HEK293T (cell line): ENCODE measurements around the gene KCNE1.

Experiments used
- CTCF ChIA-PET: fragments of 350-600 bp; formaldehyde crosslinking; extraction: SDS; loops from one replicate; lab custom pipeline; 2021; ENCODE audit warnings: antibody characterized with exemption, inconsistent platforms; lab: Yijun Ruan, JAX
- POLR2A ChIA-PET: fragments of 350-600 bp; formaldehyde crosslinking; extraction: SDS; loops from one replicate; lab custom pipeline; 2020; ENCODE audit warnings: antibody characterized with exemption, inconsistent platforms; lab: Yijun Ruan, JAX
- DNase-seq: peaks from one replicate; pipeline ENCODE4 v3.0.0; 2012; ENCODE audit warnings: mixed read lengths; ENCODE audit errors: extremely low spot score
- ARNT ChIP-seq: fragments of 450-650 bp; IDR thresholded peaks from 2 replicates; pipeline ENCODE4 v1.6.1; 2017; ENCODE audit warnings: mild to moderate bottlenecking
- BHLHE40 ChIP-seq: fragments of 450-650 bp; IDR thresholded peaks from 2 replicates; pipeline ENCODE4 v1.6.1; 2016; ENCODE audit warnings: mild to moderate bottlenecking, moderate library complexity, borderline replicate concordance
- CTBP1 ChIP-seq: fragments of 450-650 bp; IDR thresholded peaks from 2 replicates; pipeline ENCODE4 v1.6.1; 2016; ENCODE audit warnings: borderline replicate concordance
- ELF4 ChIP-seq: fragments of 450-650 bp; IDR thresholded peaks from 2 replicates; pipeline ENCODE4 v1.6.1; 2017; ENCODE audit warnings: antibody characterized with exemption
- FOXA1 ChIP-seq: fragments of 450-650 bp; IDR thresholded peaks from 2 replicates; pipeline ENCODE4 v1.6.1; 2016; ENCODE audit warnings: mild to moderate bottlenecking
- FOXK2 ChIP-seq: fragments of 450-650 bp; IDR thresholded peaks from 2 replicates; pipeline ENCODE4 v1.6.1; 2016; ENCODE audit warnings: mild to moderate bottlenecking
- FOXM1 ChIP-seq: fragments of 450-650 bp; IDR thresholded peaks from 2 replicates; pipeline ENCODE4 v1.6.1; 2017; ENCODE audit warnings: mild to moderate bottlenecking, borderline replicate concordance
- HDGF ChIP-seq: fragments of 450-650 bp; IDR thresholded peaks from 2 replicates; pipeline ENCODE4 v1.6.1; 2017; ENCODE audit warnings: antibody characterized with exemption, borderline replicate concordance
- L3MBTL2 ChIP-seq: fragments of 450-650 bp; conservative IDR thresholded peaks from 2 replicates; pipeline ENCODE4 v1.6.1; 2016; ENCODE audit warnings: mild to moderate bottlenecking
- LEF1 ChIP-seq: fragments of 450-650 bp; IDR thresholded peaks from 2 replicates; pipeline ENCODE4 v1.6.1; 2017; ENCODE audit warnings: mild to moderate bottlenecking, borderline replicate concordance
- NFRKB ChIP-seq: fragments of 450-650 bp; IDR thresholded peaks from 2 replicates; pipeline ENCODE4 v1.6.1; 2016; ENCODE audit warnings: mild to moderate bottlenecking, moderate library complexity
- PKNOX1 ChIP-seq: fragments of 450-650 bp; IDR thresholded peaks from 2 replicates; pipeline ENCODE4 v1.6.1; 2016
- SP1 ChIP-seq: fragments of 450-650 bp; IDR thresholded peaks from 2 replicates; pipeline ENCODE4 v1.6.1; 2017
- SUZ12 ChIP-seq: fragments of 450-650 bp; IDR thresholded peaks from 2 replicates; pipeline ENCODE4 v1.6.1; 2016; ENCODE audit warnings: mild to moderate bottlenecking
- TARDBP ChIP-seq: fragments of 450-650 bp; IDR thresholded peaks from 2 replicates; pipeline ENCODE4 v1.6.1; 2016
- ZNF384 ChIP-seq: fragments of 450-650 bp; IDR thresholded peaks from 2 replicates; pipeline ENCODE4 v1.6.1; 2016

The KCNE1 gene

GRCh38 chr21:34537838-34538237 lies 25.8 kb upstream of the KCNE1 start:
- no peak for TF ChIP-seq FOXM1
- no peak for TF ChIP-seq L3MBTL2
- TF ChIP-seq FOXK2, result no peak
- TF ChIP-seq FOXA1, result no peak
- no peak for TF ChIP-seq ZNF384
- TF ChIP-seq TARDBP, result no peak
- TF ChIP-seq NFRKB, result no peak
- TF ChIP-seq CTBP1, result no peak
- no peak for TF ChIP-seq ELF4
- TF ChIP-seq LEF1, result no peak
- TF ChIP-seq SUZ12, result no peak
- no peak for TF ChIP-seq ARNT
- no peak for TF ChIP-seq BHLHE40
- ChIA-PET CTCF (no interaction called here), POLR2A (interaction anchor here (1.5 kb wide), 1 partner anchor 11 kb away, joined by 4 read pairs; no protein-coding TSS in a partner anchor)
- DNase-seq, result no peak

- CTCF ChIA-PET, result no interaction called here
- DNase-seq, result no peak
- TF ChIP-seq FOXM1 (no peak), FOXK2 (no peak), FOXA1 (no peak), ARNT (no peak), HDGF (no peak), NFRKB (no peak), CTBP1 (no peak), TARDBP (no peak), SUZ12 (no peak), LEF1 (no peak), SP1 (no peak), ZNF384 (no peak), ELF4 (no peak)
- POLR2A ChIA-PET, result interaction anchor here (1.5 kb wide), 1 partner anchor 10 kb away, joined by 4 read pairs; no protein-coding TSS in a partner anchor
These were observed 24.8 kb upstream of the KCNE1 start for GRCh38 chr21:34536820-34537219.

- ChIA-PET CTCF (no interaction called here), POLR2A (no interaction called here)
- TF ChIP-seq CTBP1, result no peak
- TF ChIP-seq ARNT, result no peak
- TF ChIP-seq SUZ12, result no peak
- TF ChIP-seq L3MBTL2, result no peak
- no peak for TF ChIP-seq PKNOX1
- no peak for TF ChIP-seq TARDBP
- no peak for TF ChIP-seq BHLHE40
- no peak for TF ChIP-seq ZNF384
- TF ChIP-seq FOXK2, result no peak
- TF ChIP-seq FOXM1, result no peak
- no peak for TF ChIP-seq FOXA1
- TF ChIP-seq NFRKB, result no peak
- no peak for TF ChIP-seq ELF4
- TF ChIP-seq LEF1, result no peak
- no peak for TF ChIP-seq SP1
- TF ChIP-seq HDGF, result no peak
- no peak for DNase-seq
These were observed 24.3 kb upstream of the KCNE1 start for GRCh38 chr21:34536311-34536710.

- no peak for DNase-seq
- TF ChIP-seq FOXK2, result no peak
- no peak for TF ChIP-seq ELF4
- no peak for TF ChIP-seq HDGF
- ChIA-PET CTCF (no interaction called here), POLR2A (no interaction called here)
These were observed 23.9 kb upstream of the KCNE1 start for GRCh38 chr21:34535886-34536285.

- CTCF ChIA-PET, result no interaction called here
- POLR2A ChIA-PET, result no interaction called here
- TF ChIP-seq ARNT (no peak), FOXA1 (no peak), SP1 (no peak), FOXM1 (no peak), PKNOX1 (no peak), ZNF384 (no peak), HDGF (no peak), BHLHE40 (no peak), ELF4 (no peak)
- no peak for DNase-seq
These were observed 22.5 kb upstream of the KCNE1 start for GRCh38 chr21:34534522-34534921.

GRCh38 chr21:34533938-34534337 lies 21.9 kb upstream of the KCNE1 start:
- ChIA-PET POLR2A (no interaction called here), CTCF (no interaction called here)
- no peak for TF ChIP-seq BHLHE40
- no peak for TF ChIP-seq LEF1
- TF ChIP-seq ARNT, result no peak
- TF ChIP-seq L3MBTL2, result no peak
- TF ChIP-seq ZNF384, result no peak
- no peak for TF ChIP-seq PKNOX1
- TF ChIP-seq CTBP1, result no peak
- no peak for TF ChIP-seq FOXM1
- no peak for TF ChIP-seq SUZ12
- TF ChIP-seq SP1, result no peak
- no peak for TF ChIP-seq FOXK2
- DNase-seq, result no peak

- POLR2A ChIA-PET, result no interaction called here
- TF ChIP-seq FOXA1, result no peak
- no peak for TF ChIP-seq TARDBP
- TF ChIP-seq CTBP1, result no peak
- TF ChIP-seq FOXM1, result no peak
- no peak for TF ChIP-seq ZNF384
- TF ChIP-seq HDGF, result no peak
- no peak for TF ChIP-seq LEF1
- no peak for TF ChIP-seq FOXK2
- DNase-seq, result no peak
- CTCF ChIA-PET, result no interaction called here
These were observed 19.4 kb upstream of the KCNE1 start for GRCh38 chr21:34531399-34531798.
